Vagina (tissue), 2 donors: ENCODE results near the gene ATP8A2.

Experiments
- CTCF ChIP-seq, 3 experiments: fragments of 450-650 bp in 2 of 3; fragments of 200-600 bp in 1 of 3; sonication (generic) in 1 of 3; IDR thresholded peaks; one replicate each; pipeline ENCODE4 v1.5.1; 2017 to 2019; ENCODE audit warnings: antibody characterized with exemption in 3 of 3, mild to moderate bottlenecking in 2 of 3, moderate library complexity in 2 of 3
- POLR2AphosphoS5 ChIP-seq, 2 donors: sonication (generic); formaldehyde crosslinking; IDR thresholded peaks; one replicate each; pipeline ENCODE4 v1.9.0; 2017; ENCODE audit warnings: antibody characterized with exemption in 2 of 2, mild to moderate bottlenecking in 2 of 2, low read depth in 1 of 2; ENCODE audit not compliant: insufficient read depth in 1 of 2

- TF ChIP-seq CTCF (IDR thresholded peaks at IDR 0.05): no peak
- TF ChIP-seq POLR2AphosphoS5 (IDR thresholded peaks at IDR 0.05; ENCODE audit: insufficient read depth in 1 of 2, low read depth in 1 of 2): no peak
Measured at GRCh38 chr13:25886438-25887214, 514.9 kb downstream of the ATP8A2 start.
